Suppressor macrophage treated with lipopolysaccharide for 4 hours (primary cell): ENCODE measurements around the gene EGLN1.

Source experiments
- DNase-seq: peaks from one replicate; pipeline ENCODE4 v3.0.0-alpha.2; 2020

EGLN1 gene

GRCh38 chr1:231395076-231395997, 26.8 kb downstream of the EGLN1 start:
- DNase-seq: peak; percentile 30

- no peak for DNase-seq
These were observed 28.4 kb downstream of the EGLN1 start for GRCh38 chr1:231393668-231394067.

DNA sequence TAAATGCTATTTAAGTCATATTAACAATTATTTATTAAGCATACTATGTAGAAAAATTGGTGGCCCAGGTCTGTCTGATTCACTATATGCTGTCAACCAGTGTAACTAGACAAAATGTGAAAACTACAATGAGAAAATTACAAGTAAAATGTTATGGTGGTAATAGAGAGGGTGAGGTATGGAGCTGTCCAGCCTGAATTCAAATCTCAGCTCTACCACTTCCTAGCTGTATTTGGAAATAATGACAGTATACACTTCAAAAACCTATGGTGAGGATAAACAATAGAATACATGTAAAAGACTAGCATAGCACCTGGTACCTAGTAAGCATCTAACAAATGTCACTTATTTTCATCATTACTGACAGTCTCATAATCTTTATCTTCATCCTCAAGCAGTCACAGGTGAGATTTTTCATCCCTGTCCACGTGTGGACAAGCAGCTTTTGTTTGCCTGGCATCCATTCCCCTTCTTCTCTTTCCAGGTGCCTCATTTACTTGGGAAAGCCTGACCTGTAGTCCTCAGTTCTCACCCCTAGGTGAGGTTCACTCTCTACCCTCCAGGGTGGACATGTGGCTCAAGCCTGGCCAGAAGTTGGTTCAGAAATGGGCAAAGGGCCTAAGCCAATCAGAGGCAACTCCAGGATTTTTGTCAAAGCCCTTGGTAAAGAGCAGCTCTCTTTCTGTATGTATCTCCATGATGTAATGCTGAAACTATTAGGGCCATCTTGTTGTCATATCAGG, 29.5 kb downstream of the EGLN1 start:
- no peak for DNase-seq

DNA sequence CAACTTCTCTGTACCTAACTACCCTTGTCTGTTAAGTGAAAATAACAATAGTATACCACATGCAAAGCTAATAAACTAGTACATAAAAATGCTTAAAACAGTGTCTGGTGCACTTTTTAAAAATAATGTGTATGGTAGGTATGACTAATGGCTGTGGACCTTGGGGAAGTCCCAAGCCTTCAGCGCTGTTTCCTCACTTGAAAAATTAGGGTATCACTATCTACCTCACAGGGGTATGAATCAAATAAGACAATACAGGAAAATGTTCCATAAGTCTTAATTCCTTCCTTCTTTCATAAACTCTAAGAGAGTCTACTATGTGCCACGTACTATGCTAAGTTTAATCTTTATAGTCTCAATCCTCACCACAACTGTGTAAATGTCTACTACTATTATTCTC, 32.0 kb downstream of the EGLN1 start:
- no peak for DNase-seq

DNA sequence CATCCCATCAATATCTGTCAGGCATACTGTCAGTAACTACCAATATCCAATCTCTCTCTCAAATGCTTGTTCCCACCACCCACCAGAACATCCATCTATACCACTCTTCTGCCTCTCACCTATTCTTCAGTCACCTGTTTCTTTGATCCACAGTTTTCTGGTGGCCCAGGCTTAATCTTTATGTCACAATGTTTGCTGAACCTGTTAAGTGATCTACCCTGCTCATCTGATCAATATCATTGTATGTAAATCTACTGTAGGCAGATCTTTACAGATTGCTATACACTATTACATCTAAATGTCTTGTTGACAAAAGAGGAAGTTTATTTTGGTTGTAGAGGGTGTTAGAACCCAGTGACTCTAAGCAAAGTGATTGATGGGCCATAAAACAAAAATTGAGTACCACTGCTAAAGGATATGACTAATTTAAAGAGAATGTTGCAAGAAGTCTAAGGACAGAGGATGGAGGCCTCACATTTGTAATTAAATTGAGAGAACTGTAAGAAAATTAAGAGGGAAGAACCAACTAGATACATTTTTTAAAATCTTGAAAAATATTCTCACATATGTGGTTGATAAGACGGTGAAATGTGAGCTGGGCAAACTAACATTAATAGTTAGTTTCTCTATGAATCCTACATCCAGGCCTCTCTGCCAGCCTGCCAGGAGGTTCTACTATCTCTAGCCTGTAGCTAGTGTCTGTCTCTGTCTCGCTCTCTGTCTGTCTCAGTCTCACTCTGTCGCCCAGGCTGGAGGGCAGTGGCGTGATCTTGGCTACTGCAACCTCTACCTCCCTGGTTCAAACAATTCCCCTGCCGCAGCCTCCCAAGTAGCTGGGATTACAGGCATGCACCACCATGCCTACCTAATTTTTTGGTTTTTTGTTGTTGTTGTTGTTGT, 34.1 kb downstream of the EGLN1 start:
- peak; percentile 33 for DNase-seq

- DNase-seq: no peak
These were observed 35.6 kb downstream of the EGLN1 start for GRCh38 chr1:231386466-231386865.

- DNase-seq: no peak
These were observed 36.7 kb downstream of the EGLN1 start for GRCh38 chr1:231385416-231385748.

DNA sequence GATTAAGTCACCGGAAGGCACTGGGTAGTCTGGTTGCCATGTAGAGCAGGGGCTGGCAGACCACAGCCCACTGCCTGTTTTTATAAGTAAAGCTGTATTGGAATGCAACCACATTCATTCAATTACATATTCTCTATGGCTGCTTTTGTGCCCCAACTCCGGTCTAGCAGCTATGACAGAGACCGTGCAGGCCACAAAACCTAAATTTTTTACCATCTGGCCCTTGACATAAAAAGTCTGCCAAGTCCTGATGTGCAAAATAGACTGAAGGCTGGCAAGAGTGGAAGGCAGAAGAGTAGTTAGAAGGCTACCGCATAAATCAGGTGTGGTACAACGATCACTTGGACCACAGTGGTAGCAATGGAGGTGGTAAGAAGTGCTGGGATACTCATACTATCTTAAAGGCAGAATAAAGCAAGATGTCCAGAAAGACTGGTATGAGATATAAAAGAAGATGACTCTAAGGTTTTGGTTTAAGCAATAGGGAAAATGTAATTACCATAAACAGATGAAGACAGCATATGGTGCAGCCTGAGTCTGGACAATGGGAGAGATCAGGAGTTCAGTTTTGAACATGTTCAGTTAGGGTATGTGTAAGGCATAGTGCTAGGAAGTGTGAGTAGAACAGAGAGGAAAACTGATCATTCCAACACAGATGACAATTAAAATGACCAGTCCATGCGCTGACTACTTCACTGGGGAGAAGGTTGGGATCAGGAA, 37.2 kb downstream of the EGLN1 start:
- DNase-seq: no peak

- peak; percentile 70 for DNase-seq
These were observed 38.8 kb downstream of the EGLN1 start for GRCh38 chr1:231383159-231383860.

DNA sequence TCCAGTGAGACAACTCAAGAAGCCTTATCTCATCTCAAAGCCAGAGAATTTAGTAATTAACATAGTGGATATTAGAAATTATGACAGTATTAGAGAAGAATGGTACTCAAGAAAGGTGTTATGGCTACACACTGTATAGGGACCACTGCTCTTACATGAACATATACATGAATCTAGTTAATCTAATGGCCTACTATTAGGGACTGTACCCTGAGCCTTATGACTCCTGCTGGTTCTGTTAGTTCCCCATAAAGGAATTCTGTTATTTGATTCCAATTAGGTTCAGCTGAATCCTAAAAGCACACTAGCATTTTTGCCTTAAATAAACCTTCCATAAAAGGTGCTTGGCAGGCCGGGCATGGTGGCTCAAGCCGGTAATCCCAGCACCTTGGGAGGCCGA, 39.7 kb downstream of the EGLN1 start:
- no peak for DNase-seq

DNA sequence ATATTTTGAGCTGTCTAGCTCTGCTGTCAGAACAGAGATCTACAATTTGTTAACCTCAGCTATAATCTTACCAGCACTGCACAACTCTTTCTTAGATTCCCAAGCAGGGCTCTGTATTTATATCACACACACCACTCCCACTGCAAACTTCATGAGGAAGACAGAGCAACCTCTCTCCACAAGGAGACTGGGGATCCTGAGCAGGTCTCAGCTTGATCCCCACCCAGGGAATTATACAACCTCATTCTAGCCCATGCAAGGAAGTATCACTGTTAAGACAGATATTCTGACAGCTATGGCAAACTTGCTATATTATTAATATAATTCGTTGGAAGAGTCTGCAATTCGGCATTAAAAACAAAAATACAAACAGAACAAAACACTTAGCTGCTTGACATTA, 40.4 kb downstream of the EGLN1 start:
- no peak for DNase-seq

DNA sequence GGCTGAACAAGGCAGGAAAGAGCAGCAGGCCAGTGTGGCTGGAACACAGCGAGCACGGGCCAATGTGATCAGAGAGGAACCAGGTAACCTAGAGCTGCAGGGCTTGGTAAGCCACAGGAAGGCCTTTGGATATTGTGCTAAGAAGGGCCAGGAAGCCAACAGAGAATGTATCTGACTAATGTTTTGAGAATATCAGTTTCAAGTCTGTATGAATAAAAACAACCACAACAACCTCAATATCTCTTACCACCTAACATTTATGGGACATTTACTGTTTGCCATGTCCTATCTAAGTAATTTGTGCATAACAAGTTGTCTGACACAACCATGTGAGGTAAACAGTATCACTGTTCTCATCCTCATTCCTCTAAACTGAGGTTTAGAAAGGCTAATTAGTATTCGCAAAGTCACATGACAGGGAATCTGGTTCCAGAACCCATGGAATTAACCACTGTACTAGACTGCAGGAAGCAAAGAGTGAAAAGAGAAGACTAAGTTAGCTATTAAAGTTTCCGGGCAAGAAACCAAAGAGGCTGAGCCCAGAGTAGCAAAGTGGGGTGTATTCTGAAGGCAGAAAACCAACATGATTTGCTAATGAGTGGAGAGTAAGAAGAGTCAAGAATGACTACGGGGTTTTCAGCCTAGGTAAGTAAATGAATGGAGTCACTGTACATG, 45.1 kb downstream of the EGLN1 start:
- DNase-seq: no peak

DNA sequence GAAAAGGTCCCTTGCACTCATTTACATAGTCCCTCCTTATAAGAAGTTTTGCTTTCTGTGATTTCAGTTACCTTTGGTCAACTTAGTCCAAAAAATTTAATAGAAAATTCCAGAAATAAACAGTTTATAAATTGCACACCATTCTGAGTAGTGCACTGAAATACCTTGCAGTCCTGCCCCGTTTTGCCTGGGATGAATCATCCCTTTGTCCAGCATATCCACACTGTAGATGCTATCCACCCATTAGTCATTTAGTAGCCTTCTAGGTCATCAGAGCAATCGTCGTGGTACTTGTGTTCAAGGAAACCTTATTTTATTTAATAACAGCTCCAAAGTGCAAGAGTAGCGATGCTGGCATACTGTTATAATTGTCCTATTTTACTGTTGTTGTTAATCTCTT, 46.0 kb downstream of the EGLN1 start:
- no peak for DNase-seq

GRCh38 chr1:231374394-231374793, 47.7 kb downstream of the EGLN1 start:
- DNase-seq: no peak

- no peak for DNase-seq
These were observed 49.6 kb downstream of the EGLN1 start for GRCh38 chr1:231372501-231372900.

GRCh38 chr1:231369282-231369681, 52.8 kb downstream of the EGLN1 start:
- no peak for DNase-seq

DNA sequence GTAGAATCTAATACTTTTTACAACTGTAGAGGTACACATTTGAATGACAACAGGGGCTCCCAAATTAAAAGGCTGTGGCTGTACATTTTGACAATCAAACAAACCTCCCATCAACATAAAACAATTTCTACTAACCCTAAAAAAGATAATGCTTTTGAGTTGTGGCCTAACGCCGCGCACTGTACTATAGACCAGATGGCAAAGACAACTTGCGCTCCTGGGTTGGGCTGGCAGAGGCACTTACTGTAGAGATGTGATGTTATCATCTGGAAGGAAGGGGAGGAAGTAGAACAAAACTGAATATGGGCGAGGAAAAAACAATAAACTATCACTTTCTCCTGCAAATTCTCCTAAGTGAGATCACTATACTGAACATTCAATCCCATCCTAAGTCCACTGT, 57.9 kb downstream of the EGLN1 start:
- DNase-seq: no peak

GRCh38 chr1:231363624-231364023, 58.5 kb downstream of the EGLN1 start:
- DNase-seq: no peak

DNA sequence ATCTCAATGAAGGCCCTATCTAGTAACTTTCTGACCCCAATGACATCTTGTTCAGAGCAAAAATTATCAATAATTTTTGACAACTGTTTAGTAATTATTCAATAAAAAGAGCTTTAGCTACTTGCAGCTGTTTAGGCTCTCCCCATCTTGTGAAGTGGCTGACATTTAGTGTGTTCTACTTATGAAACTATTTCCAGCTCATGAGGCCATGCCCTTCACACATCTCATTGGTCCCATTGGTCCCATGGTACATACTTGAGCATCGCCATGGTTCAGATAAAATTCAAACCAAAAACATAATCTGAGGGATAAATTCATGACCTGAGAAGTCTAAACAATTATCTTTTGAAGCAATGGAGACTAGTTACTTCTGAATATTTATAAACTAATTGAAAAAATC, 59.8 kb downstream of the EGLN1 start:
- no peak for DNase-seq

- DNase-seq: peak; percentile 86
These were observed 63.0 kb downstream of the EGLN1 start for GRCh38 chr1:231359113-231359512.

GRCh38 chr1:231357831-231358354, 64.2 kb downstream of the EGLN1 start:
- peak; percentile 75 for DNase-seq
